Measurements from ENCODE around the gene MAEL.

DNA sequence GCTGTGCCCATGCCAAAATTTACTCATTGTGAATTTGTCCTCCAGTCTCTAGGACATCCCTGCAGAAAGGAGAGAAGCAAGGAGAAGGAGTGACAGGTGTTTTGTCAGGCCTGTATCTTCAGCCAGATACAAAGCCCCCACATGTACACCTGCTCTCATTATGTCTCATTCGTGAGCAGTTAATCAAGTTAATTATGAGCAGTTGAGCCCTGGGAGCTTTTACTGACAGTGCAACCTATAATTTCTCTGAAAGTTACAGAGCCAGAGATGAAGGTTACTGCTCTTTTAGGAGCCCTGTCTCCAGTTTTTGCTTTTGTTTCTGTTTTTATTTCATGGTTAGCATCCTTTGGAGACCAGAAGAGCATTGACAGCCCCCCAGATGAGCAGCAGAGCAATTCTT lies 8.7 kb upstream of the MAEL start:
- TF ChIP-seq, protein P1, sequence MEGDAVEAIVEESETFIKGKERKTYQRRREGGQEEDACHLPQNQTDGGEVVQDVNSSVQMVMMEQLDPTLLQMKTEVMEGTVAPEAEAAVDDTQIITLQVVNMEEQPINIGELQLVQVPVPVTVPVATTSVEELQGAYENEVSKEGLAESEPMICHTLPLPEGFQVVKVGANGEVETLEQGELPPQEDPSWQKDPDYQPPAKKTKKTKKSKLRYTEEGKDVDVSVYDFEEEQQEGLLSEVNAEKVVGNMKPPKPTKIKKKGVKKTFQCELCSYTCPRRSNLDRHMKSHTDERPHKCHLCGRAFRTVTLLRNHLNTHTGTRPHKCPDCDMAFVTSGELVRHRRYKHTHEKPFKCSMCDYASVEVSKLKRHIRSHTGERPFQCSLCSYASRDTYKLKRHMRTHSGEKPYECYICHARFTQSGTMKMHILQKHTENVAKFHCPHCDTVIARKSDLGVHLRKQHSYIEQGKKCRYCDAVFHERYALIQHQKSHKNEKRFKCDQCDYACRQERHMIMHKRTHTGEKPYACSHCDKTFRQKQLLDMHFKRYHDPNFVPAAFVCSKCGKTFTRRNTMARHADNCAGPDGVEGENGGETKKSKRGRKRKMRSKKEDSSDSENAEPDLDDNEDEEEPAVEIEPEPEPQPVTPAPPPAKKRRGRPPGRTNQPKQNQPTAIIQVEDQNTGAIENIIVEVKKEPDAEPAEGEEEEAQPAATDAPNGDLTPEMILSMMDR (IDR thresholded peaks at IDR 0.05; ENCODE audit: control extremely low read depth in 1 of 3, insufficient read depth in 1 of 3, low read depth in 1 of 3, low read length in 3 of 3), result no peak
- no peak for TF ChIP-seq EZH2 (IDR thresholded peaks at IDR 0.05; ENCODE audit: low read depth, low read length, severe bottlenecking)
- no peak for TF ChIP-seq POLR2A (IDR thresholded peaks at IDR 0.05; ENCODE audit: control extremely low read depth in 1 of 2, low read depth in 2 of 2, low read length in 2 of 2)
- no peak for TF ChIP-seq JUN (IDR thresholded peaks at IDR 0.05; ENCODE audit: low read depth, low read length)
- no peak for TF ChIP-seq JUND (IDR thresholded peaks at IDR 0.05; ENCODE audit: low read length)
- TF ChIP-seq ASH2L (IDR thresholded peaks at IDR 0.05; ENCODE audit: low read length), result no peak
- no peak for TF ChIP-seq GABPA (IDR thresholded peaks at IDR 0.05; ENCODE audit: borderline replicate concordance, insufficient read depth, low read length)
- no peak for TF ChIP-seq YY1 (IDR thresholded peaks at IDR 0.05; ENCODE audit: low read depth, low read length)
- TF ChIP-seq, protein P2, sequence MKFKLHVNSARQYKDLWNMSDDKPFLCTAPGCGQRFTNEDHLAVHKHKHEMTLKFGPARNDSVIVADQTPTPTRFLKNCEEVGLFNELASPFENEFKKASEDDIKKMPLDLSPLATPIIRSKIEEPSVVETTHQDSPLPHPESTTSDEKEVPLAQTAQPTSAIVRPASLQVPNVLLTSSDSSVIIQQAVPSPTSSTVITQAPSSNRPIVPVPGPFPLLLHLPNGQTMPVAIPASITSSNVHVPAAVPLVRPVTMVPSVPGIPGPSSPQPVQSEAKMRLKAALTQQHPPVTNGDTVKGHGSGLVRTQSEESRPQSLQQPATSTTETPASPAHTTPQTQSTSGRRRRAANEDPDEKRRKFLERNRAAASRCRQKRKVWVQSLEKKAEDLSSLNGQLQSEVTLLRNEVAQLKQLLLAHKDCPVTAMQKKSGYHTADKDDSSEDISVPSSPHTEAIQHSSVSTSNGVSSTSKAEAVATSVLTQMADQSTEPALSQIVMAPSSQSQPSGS (IDR thresholded peaks at IDR 0.05; ENCODE audit: low read length), result no peak
- TF ChIP-seq SP2 (IDR thresholded peaks at IDR 0.05; ENCODE audit: low read length), result no peak

Data from H1 (cell line).